GM19455 (cell line): ENCODE data around the gene TTLL8.

Source experiments
- ATAC-seq: cut with Tn5 transposase; IDR thresholded peaks from one replicate; pipeline ENCODE4 v1.9.1; 2021; ENCODE audit not compliant: unreplicated experiment

Gene TTLL8

GRCh38 chr22:50008151-50009040 lies 49.7 kb downstream of the TTLL8 start:
- no peak for ATAC-seq

GRCh38 chr22:50007057-50007511 lies 51.0 kb downstream of the TTLL8 start:
- no peak for ATAC-seq

GRCh38 chr22:50004918-50005317 lies 53.2 kb downstream of the TTLL8 start:
- no peak for ATAC-seq

GRCh38 chr22:50002791-50003190 lies 55.3 kb downstream of the TTLL8 start:
- no peak for ATAC-seq

GRCh38 chr22:50001388-50002231 lies 56.5 kb downstream of the TTLL8 start:
- ATAC-seq: no peak

GRCh38 chr22:50000587-50001387 lies 57.3 kb downstream of the TTLL8 start:
- no peak for ATAC-seq

- ATAC-seq: no peak
Measured at GRCh38 chr22:49999946-50000586, 58.0 kb downstream of the TTLL8 start.

GRCh38 chr22:49999063-49999945 lies 58.8 kb downstream of the TTLL8 start:
- ATAC-seq: no peak

- ATAC-seq: no peak
Measured at GRCh38 chr22:49998718-49999062, 59.4 kb downstream of the TTLL8 start.

- no peak for ATAC-seq
Measured at GRCh38 chr22:49997932-49998717, 60.0 kb downstream of the TTLL8 start.

- ATAC-seq: no peak
Measured at GRCh38 chr22:49997251-49997599, 60.9 kb downstream of the TTLL8 start.

- ATAC-seq: no peak
Measured at GRCh38 chr22:49996518-49997250, 61.4 kb downstream of the TTLL8 start.

GRCh38 chr22:49996119-49996517 lies 62.0 kb downstream of the TTLL8 start:
- no peak for ATAC-seq

GRCh38 chr22:49995361-49996118 lies 62.6 kb downstream of the TTLL8 start:
- ATAC-seq: no peak

- ATAC-seq: no peak
Measured at GRCh38 chr22:49995041-49995360, 63.1 kb downstream of the TTLL8 start.

- ATAC-seq: no peak
Measured at GRCh38 chr22:49994361-49995040, 63.6 kb downstream of the TTLL8 start.
